Stimulated activated CD4-positive, alpha-beta T cell treated with anti-CD3 and anti-CD28 coated beads, TNF-alpha, amount 100 ng/mL, for 1 hour (primary cell): Measurements from ENCODE around the gene PRKAR1A.
"Not testable (repeated sequence)": the region's sequence is repeated elsewhere in the genome, so short reads cannot be mapped to it uniquely, and the experiment has no call there.

Experiments
- DNase-seq, 3 donors: peaks; one replicate each; pipeline ENCODE4 v3.0.0-alpha.2; 2020; ENCODE audit warnings: low read depth in 3 of 3, low spot score in 1 of 3

Gene PRKAR1A

DNA sequence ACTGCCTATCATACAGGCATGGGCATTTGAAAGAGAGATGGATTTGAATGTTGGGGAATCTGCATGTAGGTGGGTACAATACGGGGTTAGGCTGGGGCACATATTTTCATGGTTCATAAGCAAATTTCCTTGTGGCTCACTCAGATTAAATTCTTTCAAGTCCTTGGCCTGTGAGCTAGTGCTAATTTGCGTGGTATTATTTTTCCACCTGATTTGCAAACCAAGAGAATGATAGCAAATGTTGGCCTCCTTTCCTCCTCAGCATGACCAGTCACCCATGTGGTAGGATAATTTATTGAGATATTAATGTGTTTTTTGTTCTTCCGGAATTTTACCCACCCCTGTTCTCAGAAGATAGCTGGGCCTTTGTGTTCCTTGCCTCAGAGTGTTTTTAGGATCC is 66.0 kb downstream of the PRKAR1A start:
- DNase-seq, result no peak

- DNase-seq, result no peak
Measured at GRCh38 chr17:68579194-68579927, 67.1 kb downstream of the PRKAR1A start.

DNA sequence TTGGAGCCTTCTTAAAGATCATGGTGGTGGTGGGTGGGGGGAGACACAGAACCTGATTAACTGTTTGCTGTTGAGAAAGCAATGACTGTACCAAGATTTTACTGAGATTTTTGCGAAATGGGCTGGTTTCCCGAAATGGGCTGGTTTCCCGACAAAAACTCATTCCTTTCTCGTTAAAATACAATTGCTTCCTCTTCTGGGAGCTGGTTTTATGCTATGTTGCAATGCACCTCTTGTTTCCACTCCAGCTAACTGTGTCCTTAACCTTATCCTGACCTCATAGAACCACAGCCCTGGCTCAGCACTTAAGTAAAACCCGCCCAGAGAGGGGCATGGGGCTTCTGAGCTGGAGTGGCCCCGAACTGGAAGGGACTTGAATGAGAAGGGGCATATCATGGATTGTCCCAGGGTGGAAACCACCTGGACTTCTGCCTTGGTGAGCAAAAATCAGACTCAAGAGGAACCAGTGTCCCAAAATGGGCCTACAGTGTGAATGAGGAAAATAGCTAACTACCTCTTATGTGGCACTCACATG is 68.1 kb downstream of the PRKAR1A start:
- no peak for DNase-seq

- DNase-seq, result no peak
Measured at GRCh38 chr17:68581863-68582645, 69.8 kb downstream of the PRKAR1A start.

GRCh38 chr17:68582867-68583266 is 70.6 kb downstream of the PRKAR1A start:
- not testable (repeated sequence) for DNase-seq

DNA sequence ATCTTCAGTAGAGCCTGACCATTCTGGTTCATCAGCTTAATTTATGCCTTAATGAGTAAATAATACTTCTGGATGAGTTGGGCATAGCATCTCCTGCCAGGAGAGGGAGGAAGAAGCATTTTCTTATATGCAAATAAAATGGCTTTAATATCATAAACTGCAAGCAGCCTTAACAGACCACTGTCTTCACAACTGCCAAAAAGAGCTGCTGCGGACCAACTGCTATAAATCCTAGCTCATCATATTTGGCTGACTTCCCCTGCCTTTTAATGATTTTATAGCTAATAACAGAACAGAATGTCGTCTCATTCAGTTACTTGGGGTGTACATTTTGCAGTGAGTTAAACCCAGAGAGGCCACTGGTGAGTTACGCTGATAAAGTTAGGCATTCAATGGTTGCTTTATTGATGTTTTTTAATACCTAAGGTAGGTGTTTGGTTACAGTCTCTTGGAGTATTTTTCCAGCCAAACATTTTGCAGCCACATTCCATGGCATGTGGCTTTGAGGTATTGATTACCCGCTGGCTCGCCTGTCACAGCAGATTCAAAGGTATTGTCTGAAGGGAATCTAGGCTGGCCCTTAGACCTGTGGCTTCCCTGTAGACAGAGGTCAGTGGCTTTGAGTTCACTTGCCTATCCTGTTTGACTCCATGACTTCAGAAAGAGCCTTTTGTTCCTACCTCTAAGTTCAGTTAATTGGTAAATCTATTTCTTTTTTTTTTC is 72.5 kb downstream of the PRKAR1A start:
- no peak for DNase-seq

DNA sequence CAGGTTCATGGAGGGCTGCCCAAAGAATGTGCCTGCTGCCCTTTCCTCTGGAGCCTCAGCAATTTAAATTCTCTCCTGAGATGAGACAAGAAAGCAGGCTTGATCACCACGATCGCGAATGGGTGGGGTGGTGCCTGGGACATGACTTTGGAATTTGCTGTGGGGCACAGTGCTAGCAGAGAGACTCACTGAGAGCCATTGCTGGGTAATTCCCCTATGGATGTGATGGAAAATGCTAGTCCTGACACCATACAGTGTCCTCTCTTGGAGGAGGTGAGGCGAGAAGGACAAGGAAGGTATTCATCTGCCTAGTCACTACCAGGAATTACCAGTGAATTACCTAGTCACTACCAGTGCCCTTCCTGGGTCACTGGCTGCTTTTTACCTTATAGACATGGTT is 73.4 kb downstream of the PRKAR1A start:
- DNase-seq, result no peak

DNA sequence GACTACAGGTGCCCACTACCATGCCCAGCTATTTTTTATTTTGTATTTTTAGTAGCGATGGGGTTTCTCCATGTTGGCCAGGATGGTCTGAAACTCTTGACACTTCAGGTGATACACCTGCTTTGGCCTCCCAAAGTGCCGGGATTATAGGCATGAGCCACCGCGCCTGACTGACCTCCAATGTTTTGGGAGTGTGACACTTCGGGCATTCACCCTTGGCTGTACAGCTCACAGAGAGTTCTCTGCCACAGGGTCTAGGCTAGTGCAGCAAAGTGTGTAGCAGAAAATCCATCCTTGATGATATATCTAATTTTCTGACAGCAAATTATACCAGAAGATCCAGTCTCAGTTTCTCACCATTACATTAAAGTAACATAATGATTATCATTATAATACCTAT is 74.8 kb downstream of the PRKAR1A start:
- DNase-seq, result no peak

DNA sequence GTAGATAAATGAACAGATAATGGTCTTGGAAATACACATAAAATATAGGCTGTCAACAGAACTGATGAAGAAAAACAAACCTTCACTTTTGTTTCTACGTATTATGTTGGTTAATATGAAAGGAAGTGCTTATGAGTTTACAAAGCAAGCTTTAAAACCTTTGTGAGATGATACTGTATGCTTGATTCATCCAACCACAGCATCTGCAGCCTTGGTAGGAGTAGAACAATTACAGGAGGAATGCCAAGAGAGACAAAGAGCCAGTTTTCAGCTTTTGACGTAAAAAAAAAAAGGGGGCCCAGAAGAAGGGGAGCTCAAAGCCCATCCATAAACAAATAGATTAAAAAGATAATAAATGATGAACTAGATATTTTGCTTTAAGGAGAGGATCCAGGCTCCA is 75.6 kb downstream of the PRKAR1A start:
- no peak for DNase-seq

DNA sequence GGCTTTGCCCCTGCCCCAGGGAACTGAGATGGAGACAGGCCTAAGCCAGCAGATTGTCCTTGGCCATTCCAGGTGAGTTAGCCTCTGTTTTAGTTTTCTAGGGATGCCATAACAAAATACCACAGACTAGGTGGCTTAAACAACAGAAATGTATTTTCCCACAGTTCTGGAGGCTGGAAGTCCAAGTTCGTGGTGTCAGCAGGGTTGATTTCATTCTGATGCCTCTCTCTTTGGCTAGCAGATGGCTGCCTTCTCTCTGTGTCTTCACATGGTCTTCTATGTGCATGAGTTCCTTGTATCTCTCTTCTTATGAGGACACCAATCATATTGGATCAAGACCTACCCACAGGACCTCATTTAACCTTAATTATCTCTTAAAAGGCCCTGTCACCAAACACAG is 76.1 kb downstream of the PRKAR1A start:
- no peak for DNase-seq

GRCh38 chr17:68589086-68589485 is 76.9 kb downstream of the PRKAR1A start:
- DNase-seq, result no peak

DNA sequence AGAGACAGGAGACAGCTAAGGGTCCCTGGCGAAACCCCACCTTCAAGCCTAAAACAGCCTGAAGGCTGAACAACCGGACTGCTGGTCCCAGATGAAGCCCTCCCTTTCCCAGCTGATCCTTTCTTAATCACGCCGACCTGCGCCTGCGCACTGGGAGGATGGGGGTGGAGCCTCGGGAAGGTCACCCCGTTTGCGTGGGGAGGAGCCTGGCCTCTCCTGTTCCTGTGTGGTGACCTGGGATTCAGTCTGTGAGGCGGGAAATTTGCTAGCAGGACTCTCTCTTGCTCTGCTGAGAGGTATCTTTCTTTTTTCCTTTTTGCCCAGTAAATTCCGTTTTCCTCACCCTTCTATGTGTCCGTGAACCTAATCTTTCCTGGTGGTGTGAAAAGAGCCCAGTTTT is 79.4 kb downstream of the PRKAR1A start:
- DNase-seq, result no peak

- DNase-seq, result no peak
Measured at GRCh38 chr17:68592009-68592408, 79.8 kb downstream of the PRKAR1A start.

- no peak for DNase-seq
Measured at GRCh38 chr17:68592682-68593641, 80.7 kb downstream of the PRKAR1A start.

DNA sequence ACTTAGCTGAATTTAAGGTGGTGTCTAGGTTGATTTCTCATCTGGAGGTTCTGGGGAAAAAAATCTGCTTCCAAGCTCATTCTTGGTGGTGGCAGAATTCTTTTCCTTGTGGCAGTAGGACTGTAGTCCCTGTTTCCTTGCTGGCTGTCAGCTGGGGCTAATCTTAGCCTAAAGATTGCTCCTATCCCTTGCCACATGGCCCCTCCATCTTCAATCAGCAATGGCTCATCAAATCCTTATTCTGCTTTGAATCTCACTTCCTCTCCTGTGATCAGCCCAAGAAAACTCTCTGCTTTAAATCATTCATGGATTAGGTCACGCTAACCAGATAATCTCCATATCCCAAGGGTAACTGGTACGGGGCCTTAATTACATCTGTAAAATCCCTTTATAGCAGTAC is 82.3 kb downstream of the PRKAR1A start:
- DNase-seq, result no peak

DNA sequence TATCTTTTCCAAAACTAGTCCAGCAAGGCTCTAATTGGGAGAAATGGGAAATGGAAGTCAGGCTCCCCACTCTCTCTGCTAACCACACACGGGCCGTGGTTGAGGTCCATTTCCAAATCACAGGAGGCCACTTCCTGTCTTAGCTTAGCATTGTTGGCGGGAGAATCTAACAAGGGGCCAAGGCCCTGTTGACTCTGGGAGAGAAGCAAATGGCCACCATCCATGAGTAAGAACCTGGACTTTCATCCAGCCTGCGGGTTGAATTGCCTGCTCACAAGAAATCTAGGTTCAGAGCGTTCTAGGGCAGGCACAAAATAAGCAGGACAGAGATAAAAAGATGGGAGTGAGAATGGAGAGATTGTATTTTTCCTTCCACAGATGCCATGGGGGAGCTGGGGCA is 83.3 kb downstream of the PRKAR1A start:
- DNase-seq, result no peak

DNA sequence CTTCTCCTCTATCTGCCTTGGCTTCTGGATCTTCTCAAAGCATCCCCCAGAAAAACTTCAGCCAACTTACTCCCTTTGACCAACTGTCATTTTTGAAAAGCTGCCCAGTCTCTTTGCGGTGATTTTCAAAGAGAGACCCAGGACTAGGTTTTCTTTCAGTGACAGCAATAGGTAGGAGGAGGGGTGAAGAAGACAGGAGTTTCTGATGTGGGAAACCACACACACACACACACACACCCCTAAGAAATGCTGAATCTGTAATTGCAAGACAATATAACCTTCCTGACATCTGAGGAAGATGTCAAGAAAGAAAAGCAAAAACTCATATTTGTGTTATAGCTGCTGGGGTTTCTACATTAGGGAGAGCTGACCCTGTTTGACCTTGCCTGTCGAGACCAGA is 83.8 kb downstream of the PRKAR1A start:
- DNase-seq, result no peak

GRCh38 chr17:68596411-68596945 is 84.2 kb downstream of the PRKAR1A start:
- no peak for DNase-seq

DNA sequence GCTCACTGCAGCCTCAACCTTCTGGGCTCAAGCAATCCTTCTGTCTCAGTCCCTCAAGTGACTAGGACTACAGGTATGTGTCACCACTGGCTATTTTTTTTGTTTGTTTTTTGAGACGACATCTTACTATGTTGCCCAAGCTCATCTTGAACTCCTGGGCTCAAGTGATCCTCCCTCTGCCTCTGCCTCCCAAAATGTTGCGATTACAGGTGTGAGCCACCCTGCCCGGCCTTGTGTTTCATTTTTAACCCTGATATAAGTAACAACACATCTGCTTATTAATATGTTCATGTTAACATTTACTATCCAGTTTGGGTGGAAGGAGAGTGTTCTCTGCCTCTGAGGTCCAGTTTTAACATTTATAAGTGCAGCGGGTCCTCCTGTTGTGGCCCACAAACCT is 85.8 kb downstream of the PRKAR1A start:
- DNase-seq, result no peak

DNA sequence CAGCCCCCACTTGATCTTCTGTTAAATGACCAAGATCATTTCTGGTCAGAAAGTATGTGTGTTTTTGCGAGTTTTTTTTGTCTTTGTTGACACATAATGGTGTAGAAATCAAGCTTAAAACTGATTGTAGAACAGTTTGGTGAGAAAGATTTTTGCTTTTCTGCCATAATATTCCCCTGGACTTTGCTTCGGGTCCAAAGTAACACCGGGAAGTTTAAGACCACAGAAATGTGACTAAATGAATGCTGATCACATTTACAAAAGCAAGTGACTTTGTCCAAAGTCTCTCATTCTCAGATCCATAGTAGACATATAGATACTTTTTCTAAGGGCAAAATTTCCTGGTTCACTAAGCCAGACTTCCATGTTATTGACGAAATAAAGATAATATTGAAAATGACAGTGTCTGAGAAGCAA is 86.3 kb downstream of the PRKAR1A start:
- no peak for DNase-seq
